ENCODE measurements around the gene AAK1.

- TF ChIP-seq ZNF138 (CRISPR knock-in tag; conservative IDR thresholded peaks at IDR 0.05) (no peak), CTCF (IDR thresholded peaks at IDR 0.05) (no peak), JUN (CRISPR knock-in tag; IDR thresholded peaks at IDR 0.05) (no peak), USF2 (CRISPR knock-in tag; IDR thresholded peaks at IDR 0.05) (no peak), AFF4 (CRISPR knock-in tag; IDR thresholded peaks at IDR 0.05; ENCODE audit: borderline replicate concordance) (no peak), ZNF423 (CRISPR knock-in tag; IDR thresholded peaks at IDR 0.05) (no peak), NR2C2 (CRISPR knock-in tag; IDR thresholded peaks at IDR 0.05) (no peak), ZNF416 (CRISPR knock-in tag; IDR thresholded peaks at IDR 0.05) (no peak)
Measured at GRCh38 chr2:69525261-69525660, 118.3 kb downstream of the AAK1 start.
